ENCODE results near the gene SRGAP3. TPM values are rescaled to one million over a fixed set of nuclear protein-coding genes. Genes with fewer than 3 reads are reported as not detected.

Gene SRGAP3
- total and polyA plus RNA-seq, 3 donors from 2014 or later = 16.5 to 65.9 (median 58.5) TPM

- 62 to 66% methylated on average over 8 of the region's 8 CpGs for WGBS, 2 donors
- intact Hi-C loops (cut with DNase I; ENCODE audit: low total_unique reads) = no loop called here
Measured at GRCh38 chr3:9230596-9230995, 18.9 kb downstream of the SRGAP3 start.

DNA sequence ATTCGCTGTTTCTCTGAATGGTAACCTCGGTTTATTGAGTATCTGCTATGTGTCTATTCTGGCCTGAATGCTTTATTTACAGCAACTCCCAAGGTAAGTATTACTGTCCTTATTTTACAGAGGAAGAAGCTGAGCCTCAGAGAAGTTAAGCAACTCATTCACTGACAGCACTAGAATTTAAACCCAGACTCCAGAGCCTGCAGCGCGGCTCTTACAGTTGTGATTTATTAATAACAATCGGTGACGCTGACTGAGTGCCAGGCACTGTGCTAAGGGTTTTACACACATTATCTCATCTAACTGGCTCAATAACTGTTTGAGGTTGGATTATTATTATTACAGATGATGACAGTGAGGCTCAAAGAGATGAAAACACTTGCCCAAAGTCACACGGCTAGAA, 19.6 kb downstream of the SRGAP3 start:
- 68 to 78% methylated on average over 7 of the region's 7 CpGs for whole genome bisulfite sequencing, 2 donors

More at GRCh38 chr3:9230596-9230995, 18.9 kb downstream of the SRGAP3 start:
- no peak overlapping the region for H3K27ac ChIP-seq
- DNase-seq = no peak
- peaks cover 30% of the 10 kb centered on the region for H3K4me1 ChIP-seq
- H3K9me3 ChIP-seq = no peaks in the 10 kb centered on the region
- H3K36me3 ChIP-seq (ENCODE audit: low read depth, missing control alignments) = no peaks in the 10 kb centered on the region
- no peaks in the 10 kb centered on the region for H3K27me3 ChIP-seq
- no peak overlapping the region for H3K4me3 ChIP-seq
- TF ChIP-seq POLR2A (IDR thresholded peaks at IDR 0.05) (no peak), CTCF (IDR thresholded peaks at IDR 0.05) (no peak)

DNA sequence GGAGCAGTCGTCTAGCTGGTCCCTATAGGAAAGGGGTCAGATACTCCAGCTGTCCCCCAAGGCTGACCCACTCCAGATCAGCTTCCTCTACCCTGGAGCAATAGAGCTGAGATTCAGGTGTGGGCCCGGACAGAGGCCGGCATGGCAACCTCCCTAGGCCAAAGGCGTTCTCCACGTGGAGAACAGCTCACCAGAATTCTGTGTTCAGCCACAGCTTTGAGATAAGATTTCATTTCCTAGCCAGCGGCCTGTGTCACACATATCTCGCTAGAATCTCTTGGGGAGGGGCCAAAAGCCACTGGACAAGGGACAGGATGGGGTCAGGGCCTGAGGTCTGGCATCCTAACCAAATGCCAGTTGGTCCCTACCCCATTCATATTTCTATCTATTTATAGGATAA, 20.1 kb downstream of the SRGAP3 start:
- Histone ChIP-seq H3K4me1 (peaks cover 32% of the 10 kb centered on the region), H3K4me3 (no peak overlapping the region), H3K9me3 (no peaks in the 10 kb centered on the region), H3K36me3 (ENCODE audit: low read depth, missing control alignments) (no peaks in the 10 kb centered on the region), H3K27me3 (no peaks in the 10 kb centered on the region), H3K27ac (peak overlapping the region in 1 of 2 donors; percentile 50)
- peak; percentile 53 for DNase-seq
- no peak for TF ChIP-seq CTCF (IDR thresholded peaks at IDR 0.05)
- no peak for TF ChIP-seq POLR2A (IDR thresholded peaks at IDR 0.05)
- WGBS, 2 donors = 54 to 56% methylated on average over 5 to 7 of the region's 7 CpGs
- intact Hi-C loops (cut with DNase I; ENCODE audit: low total_unique reads) = no loop called here

More for the DNA sequence above, 19.6 kb downstream of the SRGAP3 start:
- H3K4me3 ChIP-seq = no peak overlapping the region
- H3K27ac ChIP-seq = no peak overlapping the region
- intact Hi-C loops (cut with DNase I; ENCODE audit: low total_unique reads) = no loop called here
- H3K9me3 ChIP-seq = no peaks in the 10 kb centered on the region
- no peaks in the 10 kb centered on the region for H3K27me3 ChIP-seq
- H3K4me1 ChIP-seq = peaks cover 32% of the 10 kb centered on the region
- DNase-seq = no peak
- no peak for TF ChIP-seq POLR2A (IDR thresholded peaks at IDR 0.05)
- TF ChIP-seq CTCF (IDR thresholded peaks at IDR 0.05) = no peak
- H3K36me3 ChIP-seq (ENCODE audit: low read depth, missing control alignments) = no peaks in the 10 kb centered on the region

DNA sequence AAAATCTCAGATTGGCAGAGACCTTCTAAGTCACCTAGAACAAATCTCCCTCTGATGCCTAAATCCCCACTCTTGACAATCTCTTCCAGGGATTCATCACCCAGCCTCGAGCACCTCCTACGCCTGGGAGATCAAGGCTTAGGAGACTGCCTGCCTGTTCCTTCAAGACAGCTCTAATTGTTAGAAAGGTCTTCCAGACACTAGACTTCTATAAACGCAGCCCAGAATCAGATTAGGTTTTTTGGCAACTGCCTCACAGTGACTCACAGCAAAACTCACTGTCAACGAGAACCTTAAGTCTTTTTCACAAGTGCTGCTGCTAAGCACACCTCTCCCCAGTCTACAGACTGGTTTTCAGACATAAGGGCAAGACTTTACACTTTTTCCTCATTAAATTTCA, 23.1 kb downstream of the SRGAP3 start:
- no peaks in the 10 kb centered on the region for H3K36me3 ChIP-seq (ENCODE audit: low read depth, missing control alignments)
- WGBS, 2 donors = 38 to 42% methylated on average over 4 of the region's 4 CpGs
- H3K4me3 ChIP-seq = no peak overlapping the region
- H3K9me3 ChIP-seq = no peaks in the 10 kb centered on the region
- intact Hi-C loops (cut with DNase I; ENCODE audit: low total_unique reads) = no loop called here
- peak overlapping the region in 1 of 2 donors; percentile 24 for H3K27ac ChIP-seq
- peak; percentile 70 for DNase-seq
- TF ChIP-seq CTCF (IDR thresholded peaks at IDR 0.05) = no peak
- TF ChIP-seq POLR2A (IDR thresholded peaks at IDR 0.05) = no peak
- peaks cover 30% of the 10 kb centered on the region for H3K4me1 ChIP-seq
- no peaks in the 10 kb centered on the region for H3K27me3 ChIP-seq

DNA sequence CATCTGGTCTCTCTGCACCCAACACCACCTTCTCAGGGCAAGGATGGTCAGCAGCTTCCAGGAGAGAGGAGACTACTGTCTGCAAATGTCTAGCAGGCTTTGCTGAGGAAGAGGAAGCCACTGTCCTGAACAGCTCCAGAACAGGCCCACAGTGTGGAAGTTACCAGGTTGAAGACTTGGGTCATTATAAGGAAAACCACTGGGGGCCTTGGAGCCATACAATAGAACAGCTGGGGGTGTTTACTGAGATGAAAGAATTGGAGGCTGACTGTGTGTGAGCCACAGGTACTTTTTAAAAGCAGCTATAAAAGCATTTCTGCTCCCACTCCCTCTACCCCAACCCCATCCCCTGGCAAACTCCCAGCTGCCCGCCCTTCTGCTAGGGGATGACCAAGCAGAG, 24.2 kb downstream of the SRGAP3 start:
- intact Hi-C loops (cut with DNase I; ENCODE audit: low total_unique reads) = no loop called here
- H3K4me1 ChIP-seq = peaks cover 23% of the 10 kb centered on the region
- no peak overlapping the region for H3K4me3 ChIP-seq
- no peaks in the 10 kb centered on the region for H3K27me3 ChIP-seq
- no peaks in the 10 kb centered on the region for H3K36me3 ChIP-seq (ENCODE audit: low read depth, missing control alignments)
- H3K9me3 ChIP-seq = no peaks in the 10 kb centered on the region
- WGBS, 2 donors = 100% methylated on average over 1 of the region's 1 CpG
- H3K27ac ChIP-seq = no peak overlapping the region
- no peak for DNase-seq
- TF ChIP-seq POLR2A (IDR thresholded peaks at IDR 0.05) = no peak
- TF ChIP-seq CTCF (IDR thresholded peaks at IDR 0.05) = no peak

Measured in testis (tissue), 3 donors.